Measurements from ENCODE around the gene GPS2.

GPS2 gene

GRCh38 chr17:7307686-7308624 is 7.2 kb downstream of the GPS2 start:
- H3K36me3 ChIP-seq (ENCODE audit: insufficient read depth, low read length) = peaks cover 29% of the 10 kb centered on the region
- H3K27me3 ChIP-seq (ENCODE audit: insufficient read depth, low read length) = no peaks in the 10 kb centered on the region
- H3K4me1 ChIP-seq (ENCODE audit: insufficient read depth, low read length) = peaks cover 10% of the 10 kb centered on the region
- no peak overlapping the region for H2AFZ ChIP-seq (ENCODE audit: low read depth, low read length)
- no peaks in the 10 kb centered on the region for H3K9me3 ChIP-seq (ENCODE audit: low read length)
- peak overlapping the region; percentile 90 for H3K4me3 ChIP-seq (ENCODE audit: low read length)

GRCh38 chr17:7306911-7307685 is 8.1 kb downstream of the GPS2 start, which contains the start of gene EIF5A:
Gene EIF5A, plus strand, starts transcription at chr17:7307628. Its CDS starts 2,008 bp downstream, at chr17:7309636.
- peak within 1 kb of the TSS; percentile 90 for H3K4me3 ChIP-seq (ENCODE audit: low read length)
- H3K27me3 ChIP-seq (ENCODE audit: insufficient read depth, low read length) = no peaks in the 10 kb centered on the region
- H3K4me1 ChIP-seq (ENCODE audit: insufficient read depth, low read length) = peaks cover 7% of the 10 kb centered on the region
- H3K9me3 ChIP-seq (ENCODE audit: low read length) = no peaks in the 10 kb centered on the region
- H2AFZ ChIP-seq (ENCODE audit: low read depth, low read length) = peak within 1 kb of the TSS; percentile 58
- H3K36me3 ChIP-seq (ENCODE audit: insufficient read depth, low read length) = peaks cover 22% of the 10 kb centered on the region

DNA sequence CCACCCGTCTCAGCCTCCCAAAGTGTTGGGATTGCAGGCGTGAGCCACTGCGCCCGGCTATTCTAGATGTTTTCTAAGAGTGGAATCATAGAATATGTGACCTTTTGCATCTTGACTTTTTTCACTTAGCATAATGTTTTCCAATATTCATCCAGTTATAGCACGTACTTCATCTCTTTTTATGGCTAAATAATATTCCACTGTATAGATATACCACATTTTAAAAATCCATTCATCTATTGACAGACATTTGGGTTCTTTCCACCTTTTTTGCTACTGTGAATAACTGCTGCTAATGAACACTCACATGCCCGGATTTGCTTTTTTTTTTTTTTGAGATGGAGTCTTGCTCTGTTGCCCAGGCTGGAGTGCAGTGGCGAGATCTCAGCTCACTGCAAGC is 11.0 kb downstream of the GPS2 start:
- H3K4me1 ChIP-seq (ENCODE audit: insufficient read depth, low read length) = peaks cover 5% of the 10 kb centered on the region

DNA sequence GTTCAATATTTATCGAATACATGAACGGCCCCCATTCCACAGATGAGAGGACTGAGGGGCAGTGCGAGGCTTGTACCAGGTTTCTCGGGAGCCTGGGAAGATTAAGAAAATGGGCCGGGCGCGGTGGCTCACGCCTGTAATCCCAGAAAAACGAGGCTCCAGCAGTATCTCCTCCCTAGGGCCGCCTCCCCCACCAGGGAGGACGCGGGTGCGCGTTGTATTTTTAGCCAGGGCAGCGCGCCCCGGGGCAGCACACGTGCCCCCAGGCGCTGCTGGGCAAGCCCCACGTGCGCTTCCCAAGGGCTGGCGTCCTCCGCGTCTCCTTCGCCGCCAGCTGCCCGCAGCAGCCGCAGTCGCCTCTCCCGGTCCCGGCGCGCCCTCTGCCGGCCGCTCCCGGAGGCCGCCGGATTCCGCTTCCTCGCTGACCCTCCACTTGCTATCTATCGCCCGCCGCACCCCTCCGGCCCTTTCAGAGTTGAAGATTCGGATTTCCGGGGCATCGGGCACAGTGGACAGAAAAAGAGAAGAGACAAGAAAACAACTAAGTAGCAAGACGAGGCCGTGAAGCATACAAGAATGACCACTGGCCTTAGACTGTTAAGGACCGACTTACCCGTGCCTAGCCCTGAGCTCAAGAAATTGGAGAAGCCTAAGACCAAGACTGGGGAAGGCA is 18.8 kb downstream of the GPS2 start:
- Histone ChIP-seq H3K9me3 (ENCODE audit: low read length) (no peaks in the 10 kb centered on the region), H2AFZ (ENCODE audit: low read depth, low read length) (no peak overlapping the region), H3K4me3 (ENCODE audit: low read length) (no peak overlapping the region), H3K36me3 (ENCODE audit: insufficient read depth, low read length) (no peaks in the 10 kb centered on the region), H3K27me3 (ENCODE audit: insufficient read depth, low read length) (peaks cover 50% of the 10 kb centered on the region), H3K4me1 (ENCODE audit: insufficient read depth, low read length) (peaks cover 18% of the 10 kb centered on the region)

More for the DNA sequence above, 11.0 kb downstream of the GPS2 start:
- Histone ChIP-seq H3K27me3 (ENCODE audit: insufficient read depth, low read length) (peaks cover 9% of the 10 kb centered on the region), H3K36me3 (ENCODE audit: insufficient read depth, low read length) (no peaks in the 10 kb centered on the region), H3K4me3 (ENCODE audit: low read length) (no peak overlapping the region), H2AFZ (ENCODE audit: low read depth, low read length) (no peak overlapping the region), H3K9me3 (ENCODE audit: low read length) (no peaks in the 10 kb centered on the region)

GRCh38 chr17:7295230-7296180 is 19.7 kb downstream of the GPS2 start:
- Histone ChIP-seq H3K36me3 (ENCODE audit: insufficient read depth, low read length) (no peaks in the 10 kb centered on the region), H3K9me3 (ENCODE audit: low read length) (no peaks in the 10 kb centered on the region), H2AFZ (ENCODE audit: low read depth, low read length) (no peak overlapping the region), H3K27me3 (ENCODE audit: insufficient read depth, low read length) (peaks cover 49% of the 10 kb centered on the region), H3K4me1 (ENCODE audit: insufficient read depth, low read length) (peaks cover 18% of the 10 kb centered on the region), H3K4me3 (ENCODE audit: low read length) (no peak overlapping the region)

GRCh38 chr17:7294614-7295153 is 20.5 kb downstream of the GPS2 start, which contains the start of gene YBX2:
Gene YBX2, minus strand, starts transcription at chr17:7294639. Its CDS starts 139 bp downstream, at chr17:7294500.
- H3K9me3 ChIP-seq (ENCODE audit: low read length) = no peaks in the 10 kb centered on the region
- H3K4me3 ChIP-seq (ENCODE audit: low read length) = peak within 1 kb of the TSS; percentile 30
- H3K4me1 ChIP-seq (ENCODE audit: insufficient read depth, low read length) = peaks cover 18% of the 10 kb centered on the region
- peak within 1 kb of the TSS; percentile 3 for H2AFZ ChIP-seq (ENCODE audit: low read depth, low read length)
- peaks cover 42% of the 10 kb centered on the region for H3K27me3 ChIP-seq (ENCODE audit: insufficient read depth, low read length)
- no peaks in the 10 kb centered on the region for H3K36me3 ChIP-seq (ENCODE audit: insufficient read depth, low read length)

DNA sequence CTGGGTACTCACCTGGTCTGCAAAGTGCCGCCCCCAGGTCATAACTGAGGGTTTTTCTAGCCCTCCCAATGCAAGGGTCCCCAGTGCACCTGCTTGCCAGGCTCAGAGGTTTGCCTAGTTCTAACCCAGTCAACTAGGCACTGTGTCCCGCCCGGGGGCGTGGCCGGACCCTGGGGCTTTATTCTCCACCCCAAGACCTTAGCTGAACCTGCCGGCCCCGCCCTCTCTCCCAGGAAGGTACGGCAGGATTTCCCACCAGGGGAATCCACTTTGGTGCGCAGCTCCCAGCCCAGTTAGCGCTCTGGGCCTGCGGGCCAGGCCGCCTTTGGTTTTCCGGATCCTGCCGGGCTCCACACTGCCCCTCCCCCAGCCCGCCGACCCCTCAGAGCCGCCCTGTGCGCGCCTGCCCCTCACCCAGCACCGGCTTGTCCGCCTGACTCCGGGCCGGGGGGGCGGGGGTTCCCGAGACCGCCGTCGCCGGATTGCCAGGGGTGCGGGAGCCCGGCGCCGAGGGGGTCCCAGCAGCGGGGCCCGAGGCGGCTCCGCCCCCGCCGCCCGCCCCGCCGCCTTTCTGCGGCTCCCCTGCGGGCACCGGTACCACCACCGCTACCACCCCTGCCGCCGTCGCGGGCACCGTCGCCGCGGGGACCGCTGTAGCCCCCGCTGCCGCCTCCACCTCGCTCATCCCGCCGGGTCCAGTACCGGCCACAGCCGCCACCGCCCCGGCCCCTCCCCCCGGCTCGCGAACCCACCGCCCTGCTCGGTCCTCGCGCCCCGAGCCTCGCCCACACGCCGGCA is 21.1 kb downstream of the GPS2 start:
- Histone ChIP-seq H3K4me1 (ENCODE audit: insufficient read depth, low read length) (peaks cover 18% of the 10 kb centered on the region), H3K36me3 (ENCODE audit: insufficient read depth, low read length) (no peaks in the 10 kb centered on the region), H3K9me3 (ENCODE audit: low read length) (no peaks in the 10 kb centered on the region), H3K27me3 (ENCODE audit: insufficient read depth, low read length) (peaks cover 41% of the 10 kb centered on the region), H2AFZ (ENCODE audit: low read depth, low read length) (peak overlapping the region; percentile 3), H3K4me3 (ENCODE audit: low read length) (peak overlapping the region; percentile 4)

DNA sequence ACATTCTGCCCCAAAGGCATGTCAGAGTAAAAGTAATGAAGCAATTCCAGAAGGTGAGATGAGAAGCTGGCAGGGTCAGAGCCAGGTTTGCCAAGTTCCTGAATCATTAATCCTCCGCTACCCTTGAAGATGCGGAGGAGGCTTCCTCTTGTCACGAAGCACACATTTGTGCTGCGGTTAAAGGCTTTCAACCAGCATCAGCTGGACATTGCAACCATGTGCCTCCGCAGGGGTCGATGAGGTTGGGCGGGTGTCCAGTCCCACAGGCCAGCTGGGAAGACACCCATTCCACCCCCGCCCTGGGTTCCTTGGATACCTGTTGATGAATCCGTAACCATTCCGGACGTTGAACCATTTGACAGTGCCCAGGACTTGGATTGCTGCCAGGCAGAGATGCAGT is 22.0 kb downstream of the GPS2 start:
- Histone ChIP-seq H3K36me3 (ENCODE audit: insufficient read depth, low read length) (no peaks in the 10 kb centered on the region), H3K4me1 (ENCODE audit: insufficient read depth, low read length) (peaks cover 18% of the 10 kb centered on the region), H3K4me3 (ENCODE audit: low read length) (no peak overlapping the region), H3K9me3 (ENCODE audit: low read length) (no peaks in the 10 kb centered on the region), H3K27me3 (ENCODE audit: insufficient read depth, low read length) (peaks cover 41% of the 10 kb centered on the region), H2AFZ (ENCODE audit: low read depth, low read length) (no peak overlapping the region)

DNA sequence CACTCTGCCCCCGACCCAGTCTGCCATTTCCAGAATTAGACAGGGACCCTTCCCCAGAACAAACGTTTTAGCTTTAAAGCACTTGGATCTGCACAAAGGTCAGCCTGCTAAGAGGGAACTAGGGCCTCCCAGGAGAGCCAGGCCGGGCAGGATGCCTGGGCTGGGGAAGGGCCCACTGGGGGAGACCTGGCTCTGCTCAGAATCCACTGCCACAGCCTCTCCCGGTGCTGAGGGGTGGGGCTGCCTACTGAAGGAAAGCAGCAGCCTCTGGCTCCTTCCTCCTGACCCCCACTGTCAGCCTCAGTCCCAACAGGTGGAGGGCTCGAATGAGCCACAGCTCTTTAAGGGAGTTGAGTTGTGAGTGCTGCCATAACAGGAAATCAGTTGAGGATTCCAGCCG is 22.4 kb downstream of the GPS2 start:
- H3K36me3 ChIP-seq (ENCODE audit: insufficient read depth, low read length) = no peaks in the 10 kb centered on the region
- H2AFZ ChIP-seq (ENCODE audit: low read depth, low read length) = no peak overlapping the region
- H3K4me3 ChIP-seq (ENCODE audit: low read length) = no peak overlapping the region
- no peaks in the 10 kb centered on the region for H3K9me3 ChIP-seq (ENCODE audit: low read length)
- H3K27me3 ChIP-seq (ENCODE audit: insufficient read depth, low read length) = peaks cover 41% of the 10 kb centered on the region
- peaks cover 18% of the 10 kb centered on the region for H3K4me1 ChIP-seq (ENCODE audit: insufficient read depth, low read length)

- H3K27me3 ChIP-seq (ENCODE audit: insufficient read depth, low read length) = peaks cover 41% of the 10 kb centered on the region
- no peak overlapping the region for H3K4me3 ChIP-seq (ENCODE audit: low read length)
- H3K36me3 ChIP-seq (ENCODE audit: insufficient read depth, low read length) = no peaks in the 10 kb centered on the region
- H3K4me1 ChIP-seq (ENCODE audit: insufficient read depth, low read length) = peaks cover 18% of the 10 kb centered on the region
- no peak overlapping the region for H2AFZ ChIP-seq (ENCODE audit: low read depth, low read length)
- no peaks in the 10 kb centered on the region for H3K9me3 ChIP-seq (ENCODE audit: low read length)
These were observed 23.0 kb downstream of the GPS2 start for GRCh38 chr17:7292194-7292593.

GRCh38 chr17:7290685-7291084 is 24.5 kb downstream of the GPS2 start:
- Histone ChIP-seq H3K27me3 (ENCODE audit: insufficient read depth, low read length) (peaks cover 33% of the 10 kb centered on the region), H3K9me3 (ENCODE audit: low read length) (no peaks in the 10 kb centered on the region), H3K36me3 (ENCODE audit: insufficient read depth, low read length) (no peaks in the 10 kb centered on the region), H3K4me1 (ENCODE audit: insufficient read depth, low read length) (peaks cover 12% of the 10 kb centered on the region), H2AFZ (ENCODE audit: low read depth, low read length) (no peak overlapping the region), H3K4me3 (ENCODE audit: low read length) (no peak overlapping the region)
